ENCODE measurements around the gene SLC49A3.
"Not testable (repeated sequence)": the region's sequence is repeated elsewhere in the genome, so short reads cannot be mapped to it uniquely, and the experiment has no call there.

The SLC49A3 gene

GRCh38 chr4:647481-647880, 41.5 kb downstream of the SLC49A3 start:
- Histone ChIP-seq H3K27me3 (ENCODE audit: low read length) (no peaks in the 10 kb centered on the region), H3K79me2 (ENCODE audit: insufficient read depth, low read length) (no peaks in the 10 kb centered on the region), H3K27ac (ENCODE audit: low read depth, low read length) (no peak overlapping the region), H3K9me3 (ENCODE audit: insufficient read depth, low read length) (no peaks in the 10 kb centered on the region), H3K9me2 (replicated peaks; ENCODE audit: insufficient read depth, low read length) (no peaks in the 10 kb centered on the region), H3K4me2 (ENCODE audit: low read depth, low read length, poor library complexity, severe bottlenecking) (no peak overlapping the region), H3K36me3 (ENCODE audit: low read length) (no peaks in the 10 kb centered on the region), H4K20me1 (ENCODE audit: low read depth, low read length) (no peaks in the 10 kb centered on the region), H3K4me3 (ENCODE audit: insufficient read depth, low read length, poor library complexity, severe bottlenecking) (no peak overlapping the region), H3F3A (ENCODE audit: insufficient read depth) (no peaks in the 10 kb centered on the region), H2AFZ (ENCODE audit: low read depth, low read length, severe bottlenecking) (no peak overlapping the region), H3K9ac (ENCODE audit: low read length) (no peak overlapping the region)
- TF ChIP-seq EZH2phosphoT487 (conservative IDR thresholded peaks at IDR 0.05; ENCODE audit: low read length) (no peak), CTCF (IDR thresholded peaks at IDR 0.05; ENCODE audit: insufficient read depth, low read length, poor library complexity, severe bottlenecking) (no peak)

GRCh38 chr4:646460-646859, 42.5 kb downstream of the SLC49A3 start:
- Histone ChIP-seq H3K9me2 (replicated peaks; ENCODE audit: insufficient read depth, low read length) (no peaks in the 10 kb centered on the region), H3K4me2 (ENCODE audit: low read depth, low read length, poor library complexity, severe bottlenecking) (no peak overlapping the region)
- TF ChIP-seq CTCF (IDR thresholded peaks at IDR 0.05; ENCODE audit: insufficient read depth, low read length, poor library complexity, severe bottlenecking) (no peak), EZH2phosphoT487 (conservative IDR thresholded peaks at IDR 0.05; ENCODE audit: low read length) (no peak)

GRCh38 chr4:642366-642765, 46.6 kb downstream of the SLC49A3 start:
- H3K27ac ChIP-seq (ENCODE audit: low read depth, low read length); H2AFZ ChIP-seq (ENCODE audit: low read depth, low read length, severe bottlenecking); H3K4me2 ChIP-seq (ENCODE audit: low read depth, low read length, poor library complexity, severe bottlenecking); H3K9me2 ChIP-seq (replicated peaks; ENCODE audit: insufficient read depth, low read length); H3K9ac ChIP-seq (ENCODE audit: low read length); H4K20me1 ChIP-seq (ENCODE audit: low read depth, low read length); H3K9me3 ChIP-seq (ENCODE audit: insufficient read depth, low read length); H3K36me3 ChIP-seq (ENCODE audit: low read length); H3K4me3 ChIP-seq (ENCODE audit: insufficient read depth, low read length, poor library complexity, severe bottlenecking); H3K27me3 ChIP-seq (ENCODE audit: low read length); H3K79me2 ChIP-seq (ENCODE audit: insufficient read depth, low read length); H3F3A ChIP-seq (ENCODE audit: insufficient read depth): not testable (repeated sequence)

More at GRCh38 chr4:646460-646859, 42.5 kb downstream of the SLC49A3 start:
- H3K79me2 ChIP-seq (ENCODE audit: insufficient read depth, low read length) = no peaks in the 10 kb centered on the region
- H3K27ac ChIP-seq (ENCODE audit: low read depth, low read length) = no peak overlapping the region
- no peaks in the 10 kb centered on the region for H3K9me3 ChIP-seq (ENCODE audit: insufficient read depth, low read length)
- no peak overlapping the region for H3K4me3 ChIP-seq (ENCODE audit: insufficient read depth, low read length, poor library complexity, severe bottlenecking)
- no peaks in the 10 kb centered on the region for H3K36me3 ChIP-seq (ENCODE audit: low read length)
- H3K9ac ChIP-seq (ENCODE audit: low read length) = no peak overlapping the region
- H4K20me1 ChIP-seq (ENCODE audit: low read depth, low read length) = no peaks in the 10 kb centered on the region
- no peaks in the 10 kb centered on the region for H3F3A ChIP-seq (ENCODE audit: insufficient read depth)
- H2AFZ ChIP-seq (ENCODE audit: low read depth, low read length, severe bottlenecking) = no peak overlapping the region
- no peaks in the 10 kb centered on the region for H3K27me3 ChIP-seq (ENCODE audit: low read length)

GRCh38 chr4:637536-638280, 51.2 kb downstream of the SLC49A3 start:
- H3K27me3 ChIP-seq (ENCODE audit: low read length) = no peaks in the 10 kb centered on the region
- H3K9ac ChIP-seq (ENCODE audit: low read length) = no peak overlapping the region
- no peaks in the 10 kb centered on the region for H3K9me3 ChIP-seq (ENCODE audit: insufficient read depth, low read length)
- H3K27ac ChIP-seq (ENCODE audit: low read depth, low read length) = no peak overlapping the region
- H3K4me2 ChIP-seq (ENCODE audit: low read depth, low read length, poor library complexity, severe bottlenecking) = no peak overlapping the region
- no peak overlapping the region for H2AFZ ChIP-seq (ENCODE audit: low read depth, low read length, severe bottlenecking)
- H3K9me2 ChIP-seq (replicated peaks; ENCODE audit: insufficient read depth, low read length) = no peaks in the 10 kb centered on the region
- no peak overlapping the region for H3K4me3 ChIP-seq (ENCODE audit: insufficient read depth, low read length, poor library complexity, severe bottlenecking)
- no peak for TF ChIP-seq CTCF (IDR thresholded peaks at IDR 0.05; ENCODE audit: insufficient read depth, low read length, poor library complexity, severe bottlenecking)
- TF ChIP-seq EZH2phosphoT487 (conservative IDR thresholded peaks at IDR 0.05; ENCODE audit: low read length) = no peak
- H3F3A ChIP-seq (ENCODE audit: insufficient read depth) = no peaks in the 10 kb centered on the region
- H3K79me2 ChIP-seq (ENCODE audit: insufficient read depth, low read length) = no peaks in the 10 kb centered on the region
- H4K20me1 ChIP-seq (ENCODE audit: low read depth, low read length) = no peaks in the 10 kb centered on the region
- no peaks in the 10 kb centered on the region for H3K36me3 ChIP-seq (ENCODE audit: low read length)
